GM12874 (cell line): ENCODE data around the gene PARD6A.

Experiments
- TF ChIP-seq, protein P1 (sequence below): IDR thresholded peaks from 2 replicates; pipeline ENCODE4 v1.5.1; 2011; ENCODE audit warnings: low read depth, mild to moderate bottlenecking, control low read depth, low read length, moderate library complexity; ENCODE audit not compliant: insufficient read depth

PARD6A gene

DNA sequence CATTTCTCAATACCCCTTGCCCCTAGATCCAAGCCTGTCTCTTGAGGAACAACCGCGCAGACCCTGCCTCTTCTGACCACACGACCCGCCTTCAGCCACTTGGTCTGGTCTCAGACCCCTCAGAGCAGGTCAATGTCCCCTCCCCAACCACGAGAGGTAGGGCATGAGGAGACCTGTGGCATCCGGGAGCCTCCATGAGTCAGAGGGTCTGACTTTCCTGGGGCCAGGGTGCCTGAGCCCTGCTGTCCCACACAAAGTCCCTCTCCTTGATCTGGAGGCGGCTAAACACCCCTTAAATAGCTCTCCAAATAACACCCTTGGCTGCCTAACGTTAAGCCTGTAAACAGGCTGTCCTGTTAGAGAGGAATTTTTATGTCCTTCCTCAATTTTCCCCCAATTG is 10.7 kb upstream of the PARD6A start:
- TF ChIP-seq, protein P1, sequence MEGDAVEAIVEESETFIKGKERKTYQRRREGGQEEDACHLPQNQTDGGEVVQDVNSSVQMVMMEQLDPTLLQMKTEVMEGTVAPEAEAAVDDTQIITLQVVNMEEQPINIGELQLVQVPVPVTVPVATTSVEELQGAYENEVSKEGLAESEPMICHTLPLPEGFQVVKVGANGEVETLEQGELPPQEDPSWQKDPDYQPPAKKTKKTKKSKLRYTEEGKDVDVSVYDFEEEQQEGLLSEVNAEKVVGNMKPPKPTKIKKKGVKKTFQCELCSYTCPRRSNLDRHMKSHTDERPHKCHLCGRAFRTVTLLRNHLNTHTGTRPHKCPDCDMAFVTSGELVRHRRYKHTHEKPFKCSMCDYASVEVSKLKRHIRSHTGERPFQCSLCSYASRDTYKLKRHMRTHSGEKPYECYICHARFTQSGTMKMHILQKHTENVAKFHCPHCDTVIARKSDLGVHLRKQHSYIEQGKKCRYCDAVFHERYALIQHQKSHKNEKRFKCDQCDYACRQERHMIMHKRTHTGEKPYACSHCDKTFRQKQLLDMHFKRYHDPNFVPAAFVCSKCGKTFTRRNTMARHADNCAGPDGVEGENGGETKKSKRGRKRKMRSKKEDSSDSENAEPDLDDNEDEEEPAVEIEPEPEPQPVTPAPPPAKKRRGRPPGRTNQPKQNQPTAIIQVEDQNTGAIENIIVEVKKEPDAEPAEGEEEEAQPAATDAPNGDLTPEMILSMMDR: no peak

- TF ChIP-seq, protein P1: no peak
These were observed 9.7 kb upstream of the PARD6A start for GRCh38 chr16:67651039-67651438.

GRCh38 chr16:67651847-67652246 is 8.9 kb upstream of the PARD6A start:
- TF ChIP-seq, protein P1: no peak

DNA sequence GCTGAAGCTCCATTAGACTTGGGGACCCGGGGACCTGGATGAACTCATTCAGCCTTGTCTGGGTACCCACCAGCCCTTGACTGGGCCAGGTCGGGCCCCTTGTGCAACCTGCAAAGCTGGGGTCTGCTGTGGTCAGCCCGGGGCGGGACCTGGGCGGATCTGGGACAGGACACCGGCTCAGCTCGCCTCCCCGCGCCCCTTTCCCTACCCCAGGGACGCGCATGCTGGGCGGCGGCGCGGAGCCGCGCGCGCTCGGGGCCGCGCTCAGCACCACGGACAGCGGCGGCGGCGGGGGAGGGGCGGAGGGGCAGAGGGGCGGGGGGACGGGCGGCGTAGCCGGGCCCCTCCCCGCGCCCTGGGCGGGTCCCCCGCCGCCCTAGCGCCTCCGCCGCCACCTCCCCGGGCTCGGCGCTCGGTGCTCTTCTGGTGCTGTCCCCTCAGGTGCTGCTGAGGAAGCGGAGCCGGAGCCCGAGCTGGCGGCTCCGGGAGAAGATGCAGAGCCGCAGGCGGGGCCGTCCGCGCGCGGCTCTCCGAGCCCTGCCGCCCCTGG is 8.1 kb upstream of the PARD6A start:
- TF ChIP-seq, protein P1: no peak

DNA sequence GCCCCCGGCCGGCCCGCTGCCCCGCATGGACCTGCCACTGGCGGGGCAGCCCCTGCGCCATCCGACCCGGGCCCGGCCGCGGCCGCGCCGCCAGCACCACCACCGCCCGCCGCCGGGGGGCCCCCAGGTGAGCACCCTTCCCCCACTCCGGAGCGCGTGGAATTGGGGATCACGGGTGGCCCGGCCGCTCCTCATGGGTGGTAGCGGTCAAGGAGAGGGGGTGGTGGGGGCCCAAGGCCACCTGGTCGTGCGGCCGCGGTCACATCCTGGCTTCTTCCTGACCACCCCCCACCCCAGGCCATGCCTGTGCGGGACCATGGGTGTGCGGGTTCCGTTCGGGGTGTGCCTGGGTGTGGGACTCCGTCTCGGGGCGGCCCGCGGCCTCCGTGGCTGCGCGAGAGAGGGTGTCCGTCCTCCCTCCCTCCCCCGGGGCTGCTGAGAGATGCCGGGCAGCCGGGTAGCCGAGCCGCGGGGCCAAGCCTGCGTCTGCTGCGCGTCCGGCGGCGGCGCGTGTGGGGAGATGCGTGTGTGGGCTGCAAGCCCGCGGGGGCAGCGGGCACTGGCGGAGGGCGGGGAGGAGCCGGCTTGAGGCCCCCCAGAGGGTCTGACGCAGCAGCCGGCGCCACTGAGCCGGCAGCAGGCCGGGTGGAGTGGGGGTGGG is 7.5 kb upstream of the PARD6A start:
- TF ChIP-seq, protein P1: no peak

DNA sequence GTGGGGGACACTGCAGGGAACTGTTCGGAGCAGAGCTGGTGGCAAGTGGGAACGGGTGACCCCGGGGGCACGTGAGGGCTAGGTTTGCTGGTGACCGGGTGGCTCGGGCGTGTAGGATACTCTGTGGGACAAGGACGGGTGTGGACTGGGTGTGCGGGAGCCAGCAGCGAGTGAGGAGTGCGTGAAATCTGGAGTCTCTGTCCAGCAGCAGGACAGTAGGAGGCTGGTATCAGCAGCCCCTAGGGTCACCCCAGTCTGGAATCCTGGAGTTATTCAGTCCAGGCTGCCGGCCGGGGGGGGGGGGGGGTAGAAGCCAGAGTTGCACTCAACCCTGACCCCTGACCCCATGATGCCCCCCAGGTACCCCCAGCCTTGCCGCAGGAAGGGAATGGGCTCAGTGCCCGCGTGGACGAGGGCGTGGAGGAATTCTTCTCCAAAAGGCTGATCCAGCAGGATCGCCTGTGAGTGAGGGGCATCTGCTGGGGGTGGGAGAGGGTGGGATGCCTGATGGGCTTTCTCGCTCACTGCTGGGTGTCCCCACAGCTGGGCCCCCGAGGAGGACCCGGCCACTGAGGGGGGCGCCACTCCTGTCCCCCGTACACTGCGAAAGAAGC is 6.9 kb upstream of the PARD6A start:
- TF ChIP-seq, protein P1: no peak

- TF ChIP-seq, protein P1: no peak
These were observed 6.3 kb upstream of the PARD6A start for GRCh38 chr16:67654403-67654911.
